HG02840 (cell line): ENCODE measurements around the gene IQCN.

ENCODE experiments used
- ATAC-seq: cut with Tn5 transposase; IDR thresholded peaks from one replicate; pipeline ENCODE4 v1.9.1; 2021; ENCODE audit warnings: mild to moderate bottlenecking, moderate library complexity, moderate number of reproducible peaks; ENCODE audit not compliant: unreplicated experiment, low FRiP score

Gene IQCN

DNA sequence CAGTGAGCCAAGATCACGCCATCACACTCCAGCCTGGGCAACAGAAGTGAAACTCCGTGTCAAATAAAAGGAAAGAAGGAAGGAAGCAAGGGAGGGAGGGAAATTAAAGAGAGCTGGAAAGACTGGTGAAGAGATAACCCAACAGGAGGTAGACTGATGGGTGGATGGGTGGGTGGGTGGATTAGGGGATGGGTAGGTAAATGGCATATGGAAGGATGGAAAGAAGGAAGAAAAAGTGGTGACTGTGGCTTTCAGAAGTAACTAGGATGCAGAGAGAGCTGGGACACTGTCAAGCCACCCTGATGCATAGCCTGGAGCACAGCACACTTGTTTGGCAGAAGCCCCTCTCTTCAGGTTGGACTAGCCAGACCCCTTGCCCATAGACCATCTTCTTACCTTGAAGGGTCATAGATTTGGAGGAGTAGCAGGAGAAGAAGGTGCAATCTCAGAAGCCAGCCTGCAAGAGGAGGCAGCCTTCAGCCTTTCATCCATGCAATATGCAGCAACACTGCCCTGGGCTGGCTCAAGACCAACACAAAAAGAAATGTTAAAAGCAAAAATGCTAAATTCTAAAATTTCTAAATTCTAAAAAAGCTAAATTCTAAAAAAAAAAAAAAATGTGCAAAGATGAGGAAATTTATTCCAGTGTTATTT lies 5.1 kb downstream of the IQCN start:
- no peak for ATAC-seq

DNA sequence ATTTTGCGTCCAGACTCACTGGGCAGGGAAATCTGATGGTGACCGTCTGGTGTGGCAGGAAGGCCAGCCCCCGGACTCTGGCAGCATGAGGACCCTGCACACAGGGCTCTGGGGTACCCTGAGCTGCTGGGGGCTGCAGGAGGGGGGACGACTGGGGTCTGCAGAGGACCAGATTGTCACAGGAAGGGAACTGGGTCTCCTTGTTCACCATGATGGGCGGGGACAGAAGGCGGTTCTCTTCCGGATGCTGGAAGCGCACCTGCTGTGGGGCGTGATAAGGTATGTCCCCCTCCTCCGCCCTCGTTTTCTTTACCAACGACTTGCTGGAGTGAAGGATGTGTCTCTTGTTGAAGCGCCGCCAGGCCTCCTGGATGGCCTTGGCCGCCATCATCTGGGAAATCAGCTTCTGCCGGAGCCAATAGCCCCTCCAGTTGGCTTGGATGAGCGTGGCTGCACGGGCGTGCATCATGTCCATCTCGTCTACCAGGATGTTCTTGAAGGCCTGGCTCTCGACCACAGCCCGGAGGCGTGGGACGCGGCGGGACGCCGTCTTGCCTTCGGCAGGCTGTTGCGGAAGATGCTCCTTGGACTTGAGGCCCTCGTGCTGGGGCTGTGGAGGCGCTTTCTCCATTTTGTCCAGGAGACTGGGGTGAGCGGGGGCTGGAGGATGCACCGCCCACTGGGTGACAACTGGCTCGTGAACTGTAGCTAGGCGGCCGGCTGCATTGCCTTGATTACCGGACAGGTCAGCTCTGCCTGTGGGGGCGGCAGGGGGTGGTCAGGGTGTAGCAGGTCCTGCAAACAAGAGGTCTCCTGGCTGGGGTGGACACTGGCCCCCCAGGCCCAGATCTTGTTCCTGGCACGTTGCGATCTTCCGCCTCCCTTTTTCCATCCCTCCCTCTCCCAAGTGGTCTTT lies 7.2 kb downstream of the IQCN start:
- no peak for ATAC-seq

DNA sequence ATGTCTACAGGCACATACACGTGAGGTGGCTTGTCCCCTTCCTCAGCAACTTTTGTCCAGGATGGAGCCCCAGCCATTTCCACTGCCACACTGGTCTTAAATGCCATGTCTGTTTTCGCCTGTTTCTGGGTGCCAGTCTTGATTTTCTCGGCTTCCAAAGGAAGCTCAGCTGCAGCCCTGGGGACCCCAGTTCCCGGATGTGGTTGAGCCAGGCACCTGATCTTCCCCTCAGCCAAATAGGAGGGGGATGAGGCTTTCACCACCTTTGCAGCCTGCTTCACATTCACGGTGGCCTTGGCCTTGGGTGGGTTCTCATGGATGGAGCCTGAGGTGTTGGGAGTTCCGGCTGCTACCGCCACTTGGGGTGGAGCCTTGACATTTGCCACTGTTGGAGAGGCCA lies 8.7 kb downstream of the IQCN start:
- ATAC-seq, result no peak

DNA sequence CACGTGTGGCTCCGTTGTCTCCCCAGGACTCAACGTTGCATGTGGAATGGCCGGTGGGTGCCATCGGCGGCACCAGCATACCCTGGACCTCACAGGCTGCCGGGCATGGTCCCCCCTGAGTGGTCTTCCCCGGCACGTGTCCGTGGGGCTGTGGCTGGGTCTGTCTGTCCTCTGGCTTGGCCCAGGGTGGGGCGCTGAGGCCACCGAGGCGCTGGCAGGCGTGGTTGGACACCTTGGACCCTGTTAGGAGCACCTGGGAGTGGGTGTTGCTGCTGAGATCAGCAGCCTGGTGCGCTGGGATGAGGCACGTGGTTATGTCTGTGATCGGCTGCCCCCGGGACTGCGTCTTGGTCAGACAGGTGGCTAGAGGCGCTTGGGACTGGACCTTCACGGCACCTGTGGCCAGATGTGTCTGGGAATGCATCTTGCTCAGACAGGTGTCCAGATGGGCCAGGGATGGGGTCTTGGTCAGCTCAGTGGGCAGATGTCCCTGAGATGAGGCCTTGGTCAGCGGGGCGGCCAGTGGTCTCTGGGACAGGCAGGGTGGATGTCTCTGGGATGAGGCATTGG lies 9.2 kb downstream of the IQCN start:
- ATAC-seq, result no peak

DNA sequence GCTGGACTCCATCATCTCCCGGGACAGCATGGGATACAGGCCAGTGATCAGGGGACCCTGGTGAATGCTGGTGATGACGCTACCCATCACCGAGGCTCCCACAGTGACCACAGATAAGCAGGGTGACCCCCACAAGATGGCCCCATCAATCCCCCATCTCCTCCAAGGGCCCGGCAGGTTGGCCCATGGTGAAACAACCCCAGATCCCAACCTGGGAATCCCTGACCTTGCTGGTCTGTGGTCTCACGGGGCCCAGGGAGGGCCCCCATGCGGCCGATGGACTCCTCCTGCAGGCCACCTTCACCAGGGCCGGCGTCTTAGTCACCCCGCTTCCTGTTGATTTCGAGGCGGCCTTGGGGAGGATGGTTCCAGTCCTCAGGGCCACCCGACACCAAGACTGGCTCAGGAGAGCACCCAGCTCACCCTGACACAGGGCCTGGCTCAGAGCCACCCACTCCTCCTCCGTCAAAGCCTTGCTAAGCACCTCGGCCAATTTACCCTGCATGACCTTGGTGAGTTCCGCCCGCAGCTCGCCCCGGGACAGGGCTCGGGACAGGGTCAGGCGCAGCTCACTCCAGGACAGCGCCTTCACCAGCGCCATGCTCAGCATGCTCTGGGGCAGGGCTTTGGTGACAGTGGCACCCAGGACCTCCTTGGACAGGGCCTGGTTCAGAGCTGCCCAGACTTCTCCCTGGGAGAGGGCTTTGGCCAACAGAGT lies 10.0 kb downstream of the IQCN start:
- no peak for ATAC-seq

DNA sequence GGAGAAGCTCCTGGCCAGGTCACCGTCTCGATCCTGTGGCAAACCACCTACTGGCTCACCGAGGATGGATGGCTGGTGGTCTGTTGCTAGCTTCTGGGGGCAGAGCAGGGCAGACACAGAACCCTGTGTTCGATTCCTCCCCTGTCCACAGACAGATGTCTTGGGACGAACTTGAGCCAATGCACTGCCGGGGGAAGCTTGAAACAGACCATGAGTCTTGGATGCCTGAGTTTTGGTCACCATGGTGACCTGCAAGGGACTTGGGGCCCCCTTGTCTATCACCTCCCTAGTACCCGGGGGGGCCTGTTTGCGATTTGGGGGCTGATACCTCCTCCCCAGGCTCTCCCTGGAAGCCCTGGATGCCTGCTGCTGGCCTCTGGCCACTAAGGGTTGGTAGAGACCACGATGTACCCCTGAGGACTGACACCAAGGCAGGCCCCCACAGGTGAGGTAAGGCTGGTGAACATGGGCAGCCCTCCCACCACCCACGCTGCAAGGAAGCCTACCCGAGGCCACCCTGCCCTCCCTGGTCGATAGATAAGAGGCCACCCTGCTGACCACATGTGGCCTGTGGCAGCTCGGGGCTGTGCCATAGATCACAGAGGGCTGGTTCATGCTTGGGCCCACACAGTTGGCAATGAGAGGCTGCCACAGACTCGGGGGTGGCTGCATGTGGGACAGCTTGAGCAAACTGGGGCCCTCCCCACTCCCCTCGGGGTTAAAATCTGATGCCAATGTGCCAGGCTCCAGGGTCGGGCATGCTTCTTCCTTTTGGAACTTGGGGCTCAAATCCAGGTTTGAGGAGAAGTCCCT lies 10.7 kb downstream of the IQCN start:
- no peak for ATAC-seq

DNA sequence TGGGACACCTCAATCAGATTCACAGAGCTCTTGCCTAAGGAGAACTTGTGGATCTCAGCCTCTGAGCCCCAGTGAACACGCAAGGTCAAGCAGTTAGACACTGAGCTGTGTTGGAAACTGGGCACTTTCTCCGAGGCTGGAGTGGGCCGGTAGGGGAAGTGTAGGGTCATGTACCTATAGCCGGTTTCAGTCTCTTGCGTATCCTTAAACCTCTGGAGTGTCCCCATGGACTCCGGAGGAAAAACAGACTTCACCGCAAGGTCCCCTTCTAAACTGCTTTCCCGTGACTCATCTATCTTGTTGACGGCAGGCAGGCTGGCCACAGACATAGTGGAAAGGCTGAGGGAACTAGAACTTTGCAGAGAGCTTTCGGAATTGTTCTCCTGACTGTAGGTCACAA lies 11.3 kb downstream of the IQCN start:
- ATAC-seq, result no peak

DNA sequence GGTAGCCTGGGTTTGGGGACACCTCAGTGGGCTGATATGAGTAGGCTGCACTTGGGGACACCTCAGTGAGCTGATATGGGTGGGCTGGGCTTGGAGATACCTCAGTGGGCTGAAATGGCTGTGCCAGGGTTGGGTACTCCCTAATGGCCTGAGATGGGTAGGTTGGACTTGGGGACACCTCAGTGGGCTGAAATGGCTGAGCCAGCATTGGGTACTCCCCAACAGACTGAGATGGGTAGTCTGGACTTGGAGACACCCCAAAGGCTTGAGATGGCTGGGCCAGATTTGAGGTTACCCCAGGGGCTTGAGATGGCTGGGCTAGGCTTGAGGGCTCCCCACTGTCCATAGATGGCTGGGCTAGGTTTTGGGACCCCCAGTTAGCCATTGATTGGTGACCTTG lies 12.1 kb downstream of the IQCN start:
- ATAC-seq, result no peak

DNA sequence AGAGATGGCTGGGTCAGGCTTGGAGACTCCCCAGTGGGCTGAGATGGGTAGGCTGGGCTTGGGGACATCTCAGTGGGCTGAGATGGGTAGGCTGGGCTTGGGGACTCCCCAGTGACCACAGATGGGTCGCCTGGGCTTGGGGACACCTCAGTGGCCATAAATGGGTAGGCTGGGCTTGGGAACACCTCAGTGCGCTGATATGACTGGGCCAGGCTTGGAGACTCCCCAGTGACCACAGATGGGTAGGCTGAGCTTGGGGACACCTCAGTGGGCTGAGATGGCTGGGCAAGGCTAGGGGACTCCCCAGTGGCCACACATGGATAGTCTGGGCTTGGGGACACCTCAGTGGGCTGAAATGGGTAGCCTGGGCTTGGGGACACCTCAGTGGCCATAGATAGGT lies 12.8 kb downstream of the IQCN start:
- ATAC-seq, result no peak

DNA sequence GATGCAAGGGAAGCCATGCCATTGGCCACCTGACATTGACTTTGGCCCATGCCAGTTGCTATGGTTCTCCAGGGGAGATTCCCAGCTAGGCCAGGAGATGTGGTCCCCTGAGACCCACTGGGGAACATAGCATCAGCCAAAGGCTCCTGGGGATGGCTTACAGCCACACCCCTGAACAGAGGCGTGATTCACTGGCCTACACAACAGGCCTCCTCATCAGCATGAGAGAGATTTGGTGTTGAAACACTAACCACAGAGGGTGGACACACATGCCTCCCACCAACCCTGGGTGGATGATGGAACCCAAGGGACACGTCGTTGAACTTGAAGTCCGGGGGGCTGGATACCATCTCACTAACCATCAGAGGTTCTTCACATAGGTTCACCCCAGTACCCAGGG lies 14.4 kb downstream of the IQCN start:
- ATAC-seq, result no peak

DNA sequence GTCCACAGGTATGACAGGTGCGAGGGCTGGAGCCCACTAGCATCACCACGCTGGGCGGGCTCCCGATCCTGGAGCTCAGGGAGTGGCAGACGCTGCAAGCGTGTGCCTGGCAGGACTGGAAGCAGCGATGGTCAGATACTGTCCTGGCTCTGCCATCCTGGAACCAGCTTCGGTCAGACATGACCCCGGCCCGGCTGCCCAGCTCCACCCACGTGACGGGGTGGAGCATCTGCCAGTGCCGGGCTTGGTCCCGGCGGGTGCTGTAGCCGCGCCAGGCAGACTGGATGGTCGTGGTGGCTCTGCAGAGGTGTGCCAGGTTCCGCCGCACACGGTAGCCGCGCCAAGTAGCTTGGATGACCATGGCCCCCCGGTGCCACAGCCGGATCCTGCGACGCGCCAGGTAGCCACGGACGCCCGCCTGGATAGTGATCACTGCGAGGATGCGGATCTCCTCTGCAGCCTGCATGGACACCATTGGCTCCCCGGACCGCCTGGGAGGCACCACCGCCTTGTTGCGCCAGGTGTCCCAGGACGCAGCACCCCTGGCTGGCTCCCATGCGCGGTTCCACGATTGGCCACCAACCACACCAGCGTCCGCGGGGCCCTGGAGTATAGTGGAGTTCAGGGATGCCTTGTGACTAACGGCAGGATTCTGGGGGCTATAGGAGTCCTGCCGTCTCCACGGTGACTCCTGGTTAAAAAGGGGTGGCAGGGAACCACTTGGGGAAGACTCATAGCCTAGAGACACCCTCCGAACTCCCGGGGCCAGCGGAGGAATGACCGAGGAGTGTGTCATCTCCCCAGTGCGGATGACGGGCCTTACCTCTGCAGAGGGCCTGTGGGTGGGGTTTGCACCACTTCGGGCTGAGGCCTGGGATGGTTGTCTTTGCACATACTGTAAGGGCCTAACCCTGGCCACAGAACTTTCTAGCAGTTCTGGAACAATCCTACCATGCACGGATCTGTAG lies 16.5 kb downstream of the IQCN start:
- no peak for ATAC-seq

DNA sequence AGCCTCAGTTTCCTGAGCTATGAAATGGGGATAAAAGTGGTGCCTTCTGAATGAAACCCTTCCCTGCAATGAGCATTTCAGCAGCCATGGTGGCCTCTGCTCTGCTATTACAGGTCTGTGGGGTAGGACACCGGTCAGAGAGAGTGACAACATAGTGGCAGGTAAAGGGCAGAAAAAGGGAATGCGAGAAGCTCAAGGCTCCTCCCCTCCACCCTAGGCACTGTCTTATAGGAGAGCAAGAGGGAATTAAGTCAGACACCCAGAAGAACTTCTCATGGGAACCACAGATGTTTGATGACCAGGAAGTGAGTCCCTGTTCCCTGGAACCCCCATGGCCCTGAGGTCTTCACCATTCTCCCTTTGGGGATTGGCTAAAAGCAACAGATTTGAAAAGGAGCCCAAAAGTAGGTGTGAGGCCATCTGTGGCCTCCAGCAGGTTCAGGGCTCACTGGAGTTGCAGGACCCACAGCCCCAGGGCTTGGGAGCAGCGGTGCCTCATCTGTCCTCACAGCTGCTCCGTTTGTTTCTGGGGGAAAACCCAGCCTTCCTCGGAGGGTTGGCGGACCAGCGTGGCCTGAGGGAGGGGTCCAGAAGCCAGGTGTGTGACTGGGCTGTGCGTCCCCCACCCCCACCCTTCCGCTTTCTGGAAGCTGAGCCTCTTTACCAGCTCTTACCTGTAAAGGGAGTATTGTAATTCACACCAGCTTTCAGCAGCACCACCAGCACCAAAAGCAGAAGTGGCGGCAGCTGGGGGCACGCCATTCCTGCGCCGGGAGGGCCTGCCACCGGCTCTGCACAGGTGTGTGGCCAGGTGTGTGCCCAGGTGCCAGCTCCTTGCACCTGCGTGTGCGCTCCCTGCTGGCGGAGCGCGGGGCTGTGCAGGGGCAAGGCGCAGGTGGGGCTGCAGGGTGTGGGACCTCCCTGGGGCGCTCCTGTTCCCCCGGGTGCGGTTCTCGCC lies 19.4 kb downstream of the IQCN start:
- no peak for ATAC-seq

DNA sequence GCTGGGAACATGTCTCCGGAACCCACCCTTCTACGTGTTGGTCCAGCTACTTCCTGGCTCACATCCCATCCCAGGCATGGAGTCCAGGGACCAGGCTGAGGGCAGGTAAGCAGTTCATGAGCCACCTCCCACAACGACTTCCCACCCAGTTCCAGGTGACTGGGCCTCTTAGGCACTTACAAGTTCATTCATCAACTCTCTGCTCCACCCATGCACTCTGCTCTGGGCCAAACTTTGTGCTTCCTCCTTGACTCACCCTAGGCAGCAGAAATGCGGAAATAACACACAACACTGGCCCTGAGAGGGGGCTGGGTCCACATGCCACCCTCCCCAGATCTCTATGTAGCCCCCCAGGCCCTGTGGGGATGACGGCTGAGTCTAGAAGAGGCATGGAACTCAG lies 20.5 kb downstream of the IQCN start:
- no peak for ATAC-seq

DNA sequence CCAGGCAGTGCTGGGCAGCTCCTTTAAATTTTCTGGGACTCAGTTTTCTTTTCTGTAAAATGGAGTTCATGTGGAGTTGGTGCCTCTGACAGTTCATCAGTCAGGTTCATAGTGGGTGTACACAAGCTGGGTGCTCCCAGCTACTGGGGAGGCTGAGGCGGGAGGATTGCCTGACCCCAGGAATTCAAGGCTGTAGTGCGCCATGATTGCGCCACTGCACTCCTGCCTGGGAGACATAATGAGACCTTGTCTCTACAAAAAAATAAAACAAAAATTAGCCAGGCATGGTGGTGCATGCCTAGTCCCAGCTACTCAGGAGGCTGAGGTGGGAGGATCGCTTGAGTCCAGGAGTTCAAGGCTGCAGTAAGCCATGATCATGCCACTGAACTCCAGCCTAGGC lies 21.1 kb downstream of the IQCN start:
- no peak for ATAC-seq

DNA sequence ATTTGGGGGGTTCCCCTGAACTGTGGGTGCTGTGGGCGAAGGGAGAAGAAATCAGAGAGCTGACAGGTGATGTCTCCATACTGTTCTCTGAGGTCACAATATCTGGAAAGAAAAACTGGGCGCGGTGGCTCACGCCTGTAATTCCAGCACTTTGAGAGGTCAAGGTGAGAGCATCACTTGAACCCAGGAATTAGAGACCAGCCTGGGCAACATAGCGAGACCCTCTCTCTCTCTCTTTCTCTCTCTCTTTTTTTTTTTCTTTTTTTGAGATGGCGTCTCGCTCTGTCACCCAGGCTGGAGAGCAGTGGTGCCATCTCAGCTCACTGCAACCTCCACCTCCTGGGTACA lies 21.9 kb downstream of the IQCN start:
- no peak for ATAC-seq

DNA sequence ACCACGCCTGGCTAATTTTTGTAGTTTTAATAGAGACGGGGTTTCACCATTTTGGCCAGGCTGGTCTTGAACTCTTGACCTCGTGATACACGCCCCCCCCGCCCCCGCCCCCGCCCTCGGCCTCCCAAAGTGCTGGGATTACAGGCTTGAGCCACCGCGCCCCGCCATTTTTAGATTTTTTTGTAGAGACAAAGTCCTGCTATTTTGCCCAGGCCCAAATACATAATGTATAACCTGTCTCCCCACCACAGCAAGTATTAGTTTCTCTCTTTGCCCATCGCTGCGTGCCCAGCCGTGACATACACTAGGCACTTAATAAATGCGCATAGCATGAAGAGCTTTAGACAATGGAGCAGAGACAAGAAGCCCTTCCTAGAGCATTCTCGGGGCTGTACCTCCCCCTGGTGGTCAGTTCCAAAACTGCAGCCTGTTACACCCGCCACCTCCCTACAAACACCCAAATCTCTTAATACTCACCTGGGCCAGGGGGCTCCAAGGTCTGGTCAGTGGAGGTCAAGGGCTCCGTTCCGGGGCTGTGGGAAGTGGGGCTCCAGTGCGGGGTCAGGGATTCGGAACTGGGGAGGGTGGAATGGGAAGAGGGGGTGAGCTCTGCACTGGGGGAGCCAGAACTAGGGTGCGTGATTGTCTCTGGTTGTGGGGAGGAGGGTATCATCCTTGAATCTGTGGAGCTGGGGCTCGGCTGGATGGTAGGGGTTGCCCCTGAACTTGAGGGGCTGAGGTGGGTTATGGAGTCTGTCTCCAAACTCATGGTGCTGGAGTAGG lies 22.5 kb downstream of the IQCN start:
- ATAC-seq, result no peak

DNA sequence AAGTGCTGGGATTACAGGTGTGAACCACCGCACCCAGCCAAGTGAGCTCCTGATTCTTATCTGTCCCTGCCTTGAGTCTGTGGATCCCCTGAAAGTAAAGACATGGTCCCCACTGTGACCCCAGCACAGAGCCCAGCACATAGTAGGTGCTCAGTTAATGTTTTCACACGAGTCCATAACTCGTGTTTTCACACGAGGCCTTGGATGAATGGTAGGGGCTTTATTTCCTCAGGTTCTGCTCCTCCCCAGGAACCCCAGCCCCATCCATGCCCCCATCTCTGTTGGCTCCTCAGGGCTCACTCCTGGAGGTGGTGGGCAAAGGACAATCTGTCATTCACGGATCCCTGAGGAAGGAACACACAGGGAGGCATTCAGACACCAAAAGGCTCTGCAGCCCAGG lies 24.4 kb downstream of the IQCN start:
- no peak for ATAC-seq
